Spleen (tissue), 11 donors: ENCODE data around the gene MYORG. TPM values are rescaled to one million over a fixed set of nuclear protein-coding genes. Genes with fewer than 3 reads are reported as not detected.

ENCODE experiments used
- DNase-seq: peaks from one replicate; pipeline ENCODE4 v3.0.0-alpha.2; 2020
- H3K27ac ChIP-seq, 8 donors: fragments of 200-600 bp; sonication (generic) in 7 of 8; 1 replicate in 4 of 8; 2 replicates in 4 of 8; pipeline versions ENCODE4 v1.5.0 to v1.8.0; 2016 to 2021; ENCODE audit warnings: inconsistent platforms in 4 of 8, mild to moderate bottlenecking in 4 of 8, moderate library complexity in 1 of 8
- H3K27me3 ChIP-seq, 7 donors: fragments of 200-600 bp; sonication (generic) in 6 of 7; replicated peaks in 1 of 7; 1 replicate in 4 of 7; 2 replicates in 3 of 7; pipeline versions ENCODE4 v1.5.0 to v1.8.0; 2016 to 2021; ENCODE audit warnings: inconsistent platforms in 3 of 7, mild to moderate bottlenecking in 1 of 7
- H3K36me3 ChIP-seq, 6 donors: fragments of 200-600 bp; sonication (generic) in 5 of 6; 1 replicate in 4 of 6; 2 replicates in 2 of 6; pipeline versions ENCODE4 v1.5.0 to v1.8.0; 2016 to 2021; ENCODE audit warnings: inconsistent platforms in 2 of 6
- H3K4me1 ChIP-seq, 6 donors: fragments of 200-600 bp; sonication (generic) in 5 of 6; 1 replicate in 3 of 6; 2 replicates in 3 of 6; pipeline versions ENCODE4 v1.5.0 to v1.8.0; 2016 to 2021; ENCODE audit warnings: inconsistent platforms in 3 of 6
- H3K4me3 ChIP-seq, 8 donors: fragments of 200-600 bp; sonication (generic) in 7 of 8; 1 replicate in 4 of 8; 2 replicates in 4 of 8; pipeline versions ENCODE4 v1.5.0 to v1.8.0; 2016 to 2021; ENCODE audit warnings: inconsistent platforms in 4 of 8, mild to moderate bottlenecking in 4 of 8, moderate library complexity in 2 of 8
- H3K9me3 ChIP-seq, 8 donors: fragments of 200-600 bp; sonication (generic) in 7 of 8; 1 replicate in 4 of 8; 2 replicates in 4 of 8; pipeline versions ENCODE4 v1.5.0 to v1.8.0; 2016 to 2021; ENCODE audit warnings: inconsistent platforms in 4 of 8
- POLR2A ChIP-seq, 3 donors: fragments of 450-650 bp; IDR thresholded peaks; one replicate each; pipeline ENCODE4 v1.5.1; 2017; ENCODE audit warnings: antibody characterized with exemption in 3 of 3, mild to moderate bottlenecking in 1 of 3
- POLR2AphosphoS5 ChIP-seq, 3 donors: sonication (generic); formaldehyde crosslinking; IDR thresholded peaks; one replicate each; pipeline ENCODE4 v1.5.1; 2017; ENCODE audit warnings: antibody characterized with exemption in 3 of 3
- WGBS, 5 donors: extraction: QIAGEN DNeasy Blood & Tissue Kit in 3 of 5; methylation state at CpG; one replicate each; pipeline versions ENCODE4 v1.1.5 to v1.1.7; 2013 to 2018; 5-methylcytosine and 5-hydroxymethylcytosine counted together
- intact Hi-C: fragments of 100-400 bp; cut with DNase I; formaldehyde crosslinking; loops from one replicate; pipeline ENCODE4 v1.15.0; 2023; ENCODE audit warnings: low total_unique reads
- polyA plus RNA-seq, 3 donors: library from polyadenylated mRNA; stranded (reverse); fragments of 200-250 nt; gene quantifications; one replicate each; pipeline ENCODE4 v1.2.1, GENCODE V29; 2013
- total RNA-seq, 7 donors: library from RNA; depleted of rRNA in 3 of 7; stranded (reverse); fragments of >200 nt in 3 of 7; fragmentation: NEBNext Ultra II Directional in 4 of 7; extraction: Animal tissue kit (Norgen Biotek cat#: 25700) in 4 of 7; gene quantifications; one replicate each; pipeline versions ENCODE4 v1.1.0 to v1.2.1, GENCODE V29; 2016 to 2021
- TF ChIP-seq, protein P1 (sequence below), 11 experiments: fragments of 200-600 bp in 7 of 11; fragments of 450-650 bp in 4 of 11; sonication (generic) in 4 of 11; IDR thresholded peaks in 8 of 11; conservative IDR thresholded peaks in 3 of 11; 1 replicate in 7 of 11; 2 replicates in 4 of 11; pipeline versions ENCODE4 v1.4.0 to v1.8.0; 2016 to 2021; ENCODE audit warnings: antibody characterized with exemption in 11 of 11, inconsistent platforms in 4 of 11, mild to moderate bottlenecking in 1 of 11
- donor health status: healthy with polysubstance abuse.
- donor health status: DM: no; HTN: no; CAD: no; lungs with moderate emphysema.
- donor health status: DM: no; HTN: no; CAD: no.
- donor health status: Bipolar disorder and iron deficiency.
- donor health status: healthy.
- donor health status: DM: no; HTN: no; CAD: no.
- donor health status: DM: yes; HTN: yes; CAD: no.

MYORG gene
- total and polyA plus RNA-seq, 10 donors = 0.22 to 2.2 (median 1.2) TPM

DNA sequence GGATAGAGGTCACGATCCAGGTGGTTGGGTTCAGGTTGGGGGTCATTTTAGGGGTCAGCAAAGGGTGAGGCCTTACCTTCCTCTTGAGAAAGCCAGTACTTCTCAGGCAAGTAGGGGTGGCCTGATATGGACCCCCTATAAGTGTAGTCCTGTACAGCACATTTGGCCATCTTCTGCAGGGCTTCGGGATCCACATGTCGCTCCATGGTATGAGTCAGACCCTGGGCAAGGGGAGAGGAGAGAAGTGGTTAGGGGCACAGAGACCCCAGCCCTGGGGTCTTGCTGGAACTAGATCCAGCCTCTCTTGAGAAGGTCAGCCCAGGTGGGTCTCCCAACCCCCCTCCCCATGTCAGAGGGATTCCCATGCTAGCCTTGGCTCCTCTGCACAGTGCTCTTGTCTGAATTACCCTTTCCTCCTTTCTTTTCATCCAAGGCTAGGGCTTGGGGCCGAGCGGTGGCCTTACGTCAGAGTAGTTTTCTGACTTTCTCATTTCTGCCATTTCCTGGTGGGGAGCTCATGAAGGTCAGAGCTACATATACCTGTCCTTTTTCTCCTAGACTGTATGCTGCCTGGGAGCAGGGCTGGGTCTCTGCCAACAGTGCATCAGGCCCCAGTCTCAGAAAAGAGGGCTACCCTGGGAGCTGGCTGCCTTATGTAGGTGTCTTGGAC lies 9.0 kb upstream of the MYORG start:
- TF ChIP-seq POLR2A (IDR thresholded peaks at IDR 0.05) (no peak), POLR2AphosphoS5 (IDR thresholded peaks at IDR 0.05) (no peak)
- TF ChIP-seq, protein P1, sequence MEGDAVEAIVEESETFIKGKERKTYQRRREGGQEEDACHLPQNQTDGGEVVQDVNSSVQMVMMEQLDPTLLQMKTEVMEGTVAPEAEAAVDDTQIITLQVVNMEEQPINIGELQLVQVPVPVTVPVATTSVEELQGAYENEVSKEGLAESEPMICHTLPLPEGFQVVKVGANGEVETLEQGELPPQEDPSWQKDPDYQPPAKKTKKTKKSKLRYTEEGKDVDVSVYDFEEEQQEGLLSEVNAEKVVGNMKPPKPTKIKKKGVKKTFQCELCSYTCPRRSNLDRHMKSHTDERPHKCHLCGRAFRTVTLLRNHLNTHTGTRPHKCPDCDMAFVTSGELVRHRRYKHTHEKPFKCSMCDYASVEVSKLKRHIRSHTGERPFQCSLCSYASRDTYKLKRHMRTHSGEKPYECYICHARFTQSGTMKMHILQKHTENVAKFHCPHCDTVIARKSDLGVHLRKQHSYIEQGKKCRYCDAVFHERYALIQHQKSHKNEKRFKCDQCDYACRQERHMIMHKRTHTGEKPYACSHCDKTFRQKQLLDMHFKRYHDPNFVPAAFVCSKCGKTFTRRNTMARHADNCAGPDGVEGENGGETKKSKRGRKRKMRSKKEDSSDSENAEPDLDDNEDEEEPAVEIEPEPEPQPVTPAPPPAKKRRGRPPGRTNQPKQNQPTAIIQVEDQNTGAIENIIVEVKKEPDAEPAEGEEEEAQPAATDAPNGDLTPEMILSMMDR (IDR thresholded peaks at IDR 0.05 in 8 of 11, conservative IDR thresholded peaks at IDR 0.05 in 3 of 11) = no peak
- no peak overlapping the region for H3K4me3 ChIP-seq
- WGBS, 5 donors = 73 to 97% (median 92%) methylated on average over 6 of the region's 6 CpGs
- no peak for DNase-seq
- no peak overlapping the region for H3K27ac ChIP-seq
- no peaks in the 10 kb centered on the region for H3K36me3 ChIP-seq
- H3K4me1 ChIP-seq = peaks cover 4 to 11% (median 8%) of the 10 kb centered on the region in 6 donors
- H3K27me3 ChIP-seq = peaks cover 0 to 14% (median 0%) of the 10 kb centered on the region in 7 donors
- H3K9me3 ChIP-seq = no peaks in the 10 kb centered on the region
- intact Hi-C loops = loop anchor here (10.0 kb wide), 1 partner anchor 131 kb away; no protein-coding TSS in a partner anchor

DNA sequence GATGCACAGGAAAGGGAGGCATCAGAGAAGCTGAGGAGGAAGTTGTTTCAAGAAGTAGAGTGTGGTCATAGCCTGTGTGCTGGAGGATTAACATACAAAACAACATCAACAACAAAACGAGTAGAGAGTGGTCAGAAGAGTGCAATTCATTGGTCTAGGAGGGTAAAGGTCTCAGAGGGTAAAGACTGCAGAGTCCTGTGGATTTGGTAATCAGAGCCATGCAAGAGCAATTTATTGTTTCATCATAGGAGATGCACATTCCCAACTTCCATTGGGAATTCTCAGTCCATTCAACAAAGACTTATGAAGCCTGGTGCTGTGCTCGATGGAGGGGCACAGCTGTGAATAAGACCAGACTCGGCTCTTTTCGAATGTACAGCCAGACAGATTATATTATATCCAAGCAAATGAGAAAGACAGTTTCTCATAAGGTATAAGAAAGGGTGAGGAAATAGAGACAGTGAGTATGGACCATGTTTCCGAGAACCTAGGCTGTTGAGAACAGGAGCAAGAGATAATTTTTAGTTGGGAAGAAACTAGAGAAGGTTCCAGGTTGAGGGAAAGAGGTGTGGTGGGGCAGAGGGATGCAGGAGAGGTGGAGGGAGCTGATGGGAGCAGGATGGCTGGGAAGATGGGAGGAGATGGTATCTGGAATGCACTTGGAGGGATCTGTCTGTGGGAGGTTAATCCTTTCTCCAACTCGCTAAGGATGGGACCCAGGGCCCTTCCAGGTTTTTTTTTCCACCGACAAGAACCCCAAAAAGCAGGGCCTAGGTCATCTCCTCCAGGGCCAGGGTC lies 7.9 kb upstream of the MYORG start:
- Histone ChIP-seq H3K27me3 (peaks cover 0 to 18% (median 0%) of the 10 kb centered on the region in 7 donors), H3K27ac (no peak overlapping the region), H3K4me1 (peaks cover 15 to 22% (median 20%) of the 10 kb centered on the region in 6 donors), H3K4me3 (no peak overlapping the region), H3K36me3 (no peaks in the 10 kb centered on the region), H3K9me3 (no peaks in the 10 kb centered on the region)
- 76 to 87% (median 80%) methylated on average over 7 of the region's 7 CpGs for WGBS, 5 donors
- intact Hi-C loops = loop anchor here (5.0 to 10.0 kb wide), 2 partner anchors 52 to 130 kb away; no protein-coding TSS in a partner anchor
- no peak for TF ChIP-seq POLR2A (IDR thresholded peaks at IDR 0.05)
- TF ChIP-seq, protein P1 (IDR thresholded peaks at IDR 0.05 in 8 of 11, conservative IDR thresholded peaks at IDR 0.05 in 3 of 11) = no peak
- no peak for DNase-seq

DNA sequence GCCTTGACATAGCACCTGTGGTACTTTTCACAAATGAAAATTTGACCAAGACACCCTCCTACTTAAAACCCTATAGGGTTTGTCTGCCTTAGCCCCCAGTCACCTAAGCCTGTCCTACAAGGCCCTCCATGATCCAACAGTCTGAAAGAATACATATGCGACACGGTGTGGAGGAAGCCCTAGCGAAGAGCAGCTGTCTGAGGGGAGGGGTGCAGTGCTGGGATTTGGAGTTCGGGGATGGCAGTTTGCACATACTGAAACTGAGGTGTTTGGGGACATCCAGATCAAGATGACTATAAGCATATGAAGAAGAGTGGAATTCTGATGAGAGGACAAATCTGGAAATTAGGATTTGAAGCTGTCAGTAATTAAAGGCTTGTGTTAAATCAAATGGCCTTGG lies 7.2 kb upstream of the MYORG start:
- TF ChIP-seq, protein P1 (IDR thresholded peaks at IDR 0.05 in 8 of 11, conservative IDR thresholded peaks at IDR 0.05 in 3 of 11) = no peak
- no peak for TF ChIP-seq POLR2A (IDR thresholded peaks at IDR 0.05)
- no peak for TF ChIP-seq POLR2AphosphoS5 (IDR thresholded peaks at IDR 0.05)

DNA sequence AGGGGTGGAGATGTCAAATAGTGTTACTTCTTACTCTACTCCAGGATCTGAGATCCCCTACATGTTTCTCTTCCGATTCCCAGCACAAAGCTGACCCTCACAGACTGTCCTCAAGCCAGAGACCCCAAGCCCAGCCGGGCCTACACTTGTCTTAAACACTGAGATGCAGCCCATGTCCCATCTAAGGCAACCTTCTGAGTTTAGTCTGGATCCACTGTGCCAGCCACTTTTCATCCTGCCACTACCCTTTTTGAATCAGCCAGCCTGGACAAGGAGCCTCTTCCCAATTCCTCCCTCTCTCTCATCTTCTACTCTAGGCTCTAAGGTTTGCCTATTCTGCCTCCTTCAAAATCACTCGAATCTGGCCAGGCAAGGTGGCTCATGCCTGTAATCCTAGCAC lies 6.2 kb upstream of the MYORG start:
- WGBS, 5 donors = 87 to 94% (median 89%) methylated on average over 3 of the region's 3 CpGs
- TF ChIP-seq POLR2AphosphoS5 (IDR thresholded peaks at IDR 0.05) = no peak
- no peak for TF ChIP-seq POLR2A (IDR thresholded peaks at IDR 0.05)
- TF ChIP-seq, protein P1 (IDR thresholded peaks at IDR 0.05 in 8 of 11, conservative IDR thresholded peaks at IDR 0.05 in 3 of 11) = no peak
- DNase-seq = no peak
- intact Hi-C loops = loop anchor here (5.0 to 10.0 kb wide), 2 partner anchors 51 to 128 kb away; no protein-coding TSS in a partner anchor
- Histone ChIP-seq H3K27me3 (peaks cover 0 to 18% (median 0%) of the 10 kb centered on the region in 7 donors), H3K36me3 (no peaks in the 10 kb centered on the region), H3K4me3 (no peak overlapping the region), H3K27ac (no peak overlapping the region), H3K9me3 (no peaks in the 10 kb centered on the region), H3K4me1 (peaks cover 20 to 32% (median 25%) of the 10 kb centered on the region in 6 donors)

More for the DNA sequence above, 7.2 kb upstream of the MYORG start:
- H3K36me3 ChIP-seq = no peaks in the 10 kb centered on the region
- no peaks in the 10 kb centered on the region for H3K9me3 ChIP-seq
- H3K4me3 ChIP-seq = no peak overlapping the region
- peaks cover 0 to 18% (median 0%) of the 10 kb centered on the region in 7 donors for H3K27me3 ChIP-seq
- intact Hi-C loops = loop anchor here (5.0 to 10.0 kb wide), 2 partner anchors 52 to 129 kb away; no protein-coding TSS in a partner anchor
- WGBS, 5 donors = 78 to 91% (median 87%) methylated on average over 4 of the region's 4 CpGs
- H3K4me1 ChIP-seq = peaks cover 20 to 29% (median 25%) of the 10 kb centered on the region in 6 donors
- H3K27ac ChIP-seq = no peak overlapping the region
- DNase-seq = no peak
